Astrocyte (in vitro differentiated cells and primary cell): ENCODE results near the gene SNAP47.

Source experiments
- CTCF ChIP-seq: IDR thresholded peaks from 2 replicates; pipeline ENCODE4 v1.5.1; 2011; ENCODE audit warnings: low read depth, mild to moderate bottlenecking, inconsistent platforms, low read length, moderate library complexity; ENCODE audit not compliant: insufficient read depth
- EZH2 ChIP-seq: IDR thresholded peaks from 2 replicates; pipeline ENCODE4 v1.6.1; 2012; ENCODE audit warnings: mild to moderate bottlenecking, low read length, inconsistent platforms; ENCODE audit not compliant: insufficient read depth

- TF ChIP-seq CTCF: no peak
- no peak for TF ChIP-seq EZH2
Observed at GRCh38 chr1:227777156-227777555, 41.9 kb downstream of the SNAP47 start.
